Measurements from ENCODE around the gene KCNK18.

The KCNK18 gene

GRCh38 chr10:117217196-117217761 is 20.0 kb downstream of the KCNK18 start:
- H3K36me3 ChIP-seq (ENCODE audit: control insufficient read depth in 1 of 2, insufficient read depth in 2 of 2, low read length in 2 of 2), result no peaks in the 10 kb centered on the region
- no peak overlapping the region for H3K27ac ChIP-seq (ENCODE audit: low read depth, low read length)
- H3K9me3 ChIP-seq (ENCODE audit: control insufficient read depth in 1 of 2, low read length in 2 of 2), result peaks cover 1 to 2% of the 10 kb centered on the region in 2 donors
- H3K4me3 ChIP-seq (ENCODE audit: low read depth in 1 of 2, low read length in 2 of 2), result peak overlapping the region; percentile 75
- H3K9ac ChIP-seq (ENCODE audit: low read depth in 1 of 2, low read length in 2 of 2), result peak overlapping the region in 1 of 2 donors; percentile 51
- peaks cover 29 to 41% of the 10 kb centered on the region in 2 donors for H3K27me3 ChIP-seq (ENCODE audit: control insufficient read depth in 1 of 2, insufficient read depth in 2 of 2, low read length in 2 of 2)
- H3K4me1 ChIP-seq (ENCODE audit: control insufficient read depth in 1 of 2, insufficient read depth in 2 of 2, low read length in 2 of 2), result peaks cover 6 to 11% of the 10 kb centered on the region in 2 donors

DNA sequence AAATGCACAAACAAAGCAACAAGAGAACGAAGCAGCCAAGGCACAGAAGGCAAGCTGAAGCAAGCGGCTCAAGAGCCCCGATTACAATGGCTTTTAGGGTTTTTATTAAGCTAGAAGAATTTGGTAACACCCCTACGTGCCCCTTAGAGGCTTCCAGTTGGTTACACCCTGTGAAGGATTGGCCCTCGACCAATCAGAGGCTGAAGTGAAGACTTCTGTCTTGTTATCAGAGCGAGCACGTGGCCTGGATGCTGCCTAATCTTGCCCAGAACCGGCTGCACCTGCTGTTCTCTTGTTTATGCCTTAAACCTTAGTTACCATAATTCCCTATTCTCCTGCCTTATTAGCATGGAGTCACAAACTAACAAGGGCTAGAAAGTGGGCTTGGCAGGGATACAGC is 21.4 kb downstream of the KCNK18 start:
- Histone ChIP-seq H3K36me3 (ENCODE audit: control insufficient read depth in 1 of 2, insufficient read depth in 2 of 2, low read length in 2 of 2) (no peaks in the 10 kb centered on the region), H3K4me3 (ENCODE audit: low read depth in 1 of 2, low read length in 2 of 2) (no peak overlapping the region), H3K9ac (ENCODE audit: low read depth in 1 of 2, low read length in 2 of 2) (no peak overlapping the region), H3K4me1 (ENCODE audit: control insufficient read depth in 1 of 2, insufficient read depth in 2 of 2, low read length in 2 of 2) (peaks cover 6 to 11% of the 10 kb centered on the region in 2 donors), H3K27ac (ENCODE audit: low read depth, low read length) (no peak overlapping the region), H3K27me3 (ENCODE audit: control insufficient read depth in 1 of 2, insufficient read depth in 2 of 2, low read length in 2 of 2) (peaks cover 29 to 41% of the 10 kb centered on the region in 2 donors), H3K9me3 (ENCODE audit: control insufficient read depth in 1 of 2, low read length in 2 of 2) (no peaks in the 10 kb centered on the region)

GRCh38 chr10:117221156-117221711 is 23.9 kb downstream of the KCNK18 start:
- H3K9me3 ChIP-seq (ENCODE audit: control insufficient read depth in 1 of 2, low read length in 2 of 2), result no peaks in the 10 kb centered on the region
- H3K27ac ChIP-seq (ENCODE audit: low read depth, low read length), result no peak overlapping the region
- H3K36me3 ChIP-seq (ENCODE audit: control insufficient read depth in 1 of 2, insufficient read depth in 2 of 2, low read length in 2 of 2), result no peaks in the 10 kb centered on the region
- H3K4me1 ChIP-seq (ENCODE audit: control insufficient read depth in 1 of 2, insufficient read depth in 2 of 2, low read length in 2 of 2), result peaks cover 6 to 11% of the 10 kb centered on the region in 2 donors
- H3K9ac ChIP-seq (ENCODE audit: low read depth in 1 of 2, low read length in 2 of 2), result no peak overlapping the region
- peaks cover 12 to 28% of the 10 kb centered on the region in 2 donors for H3K27me3 ChIP-seq (ENCODE audit: control insufficient read depth in 1 of 2, insufficient read depth in 2 of 2, low read length in 2 of 2)
- no peak overlapping the region for H3K4me3 ChIP-seq (ENCODE audit: low read depth in 1 of 2, low read length in 2 of 2)

DNA sequence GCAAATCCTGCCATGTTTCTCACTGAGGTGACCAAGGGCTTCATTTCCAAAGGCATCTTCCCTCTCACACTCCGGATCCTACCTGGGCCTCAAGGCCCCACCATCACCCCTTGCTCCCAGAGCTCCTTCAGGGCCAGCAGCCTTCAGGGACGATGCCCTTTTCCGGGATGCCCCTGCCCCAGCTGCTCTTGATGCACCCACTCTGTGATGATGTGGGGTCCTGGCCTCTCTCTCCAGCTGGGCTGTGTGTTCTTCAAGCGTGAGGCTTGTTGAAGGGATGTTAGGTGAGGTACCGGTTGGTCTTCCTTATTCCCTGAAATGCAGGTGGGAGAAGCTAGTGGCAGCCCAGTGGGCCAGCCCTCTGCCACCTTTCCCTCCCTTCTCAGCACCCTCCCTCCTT is 25.3 kb downstream of the KCNK18 start:
- Histone ChIP-seq H3K27me3 (ENCODE audit: control insufficient read depth in 1 of 2, insufficient read depth in 2 of 2, low read length in 2 of 2) (peaks cover 7 to 20% of the 10 kb centered on the region in 2 donors), H3K4me3 (ENCODE audit: low read depth in 1 of 2, low read length in 2 of 2) (no peak overlapping the region), H3K27ac (ENCODE audit: low read depth, low read length) (no peak overlapping the region), H3K4me1 (ENCODE audit: control insufficient read depth in 1 of 2, insufficient read depth in 2 of 2, low read length in 2 of 2) (peaks cover 0 to 1% of the 10 kb centered on the region in 2 donors), H3K9ac (ENCODE audit: low read depth in 1 of 2, low read length in 2 of 2) (no peak overlapping the region), H3K36me3 (ENCODE audit: control insufficient read depth in 1 of 2, insufficient read depth in 2 of 2, low read length in 2 of 2) (no peaks in the 10 kb centered on the region), H3K9me3 (ENCODE audit: control insufficient read depth in 1 of 2, low read length in 2 of 2) (no peaks in the 10 kb centered on the region)

DNA sequence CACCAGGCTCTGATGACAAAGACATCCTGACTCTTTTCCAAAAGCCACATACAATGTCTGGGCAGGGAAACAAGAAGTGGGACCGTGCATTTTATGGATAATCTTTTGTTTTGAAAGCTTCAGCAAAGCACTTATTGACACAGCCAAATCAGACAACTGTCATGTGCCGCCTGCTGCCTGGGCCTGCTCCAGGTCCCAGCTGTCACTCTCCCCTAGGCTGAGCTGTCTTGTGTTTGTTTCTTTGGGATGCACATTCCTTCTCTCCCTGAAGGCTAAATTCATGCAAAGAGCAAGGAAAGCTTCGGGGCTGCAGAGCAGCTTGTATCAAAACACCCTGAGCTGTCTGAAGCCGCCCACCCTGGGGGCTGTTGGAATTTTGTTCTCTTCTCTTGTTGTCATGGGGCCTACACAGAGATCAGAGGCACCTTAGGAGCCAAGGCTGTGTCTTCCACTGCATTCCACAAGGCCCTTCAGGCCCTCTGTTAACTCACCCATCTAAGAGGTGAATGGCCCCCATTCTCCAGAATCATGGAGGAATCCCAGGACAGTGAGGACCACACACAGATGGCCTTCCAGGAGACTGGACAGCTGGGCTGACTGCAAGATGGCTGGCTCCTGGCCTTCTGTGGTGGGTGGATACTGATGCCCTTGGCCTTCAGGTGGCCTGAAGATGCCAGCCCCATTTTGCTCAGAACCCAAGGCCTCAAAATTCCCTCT is 25.8 kb downstream of the KCNK18 start:
- no peak overlapping the region for H3K4me3 ChIP-seq (ENCODE audit: low read depth in 1 of 2, low read length in 2 of 2)
- no peaks in the 10 kb centered on the region for H3K9me3 ChIP-seq (ENCODE audit: control insufficient read depth in 1 of 2, low read length in 2 of 2)
- H3K9ac ChIP-seq (ENCODE audit: low read depth in 1 of 2, low read length in 2 of 2), result no peak overlapping the region
- H3K27ac ChIP-seq (ENCODE audit: low read depth, low read length), result no peak overlapping the region
- no peaks in the 10 kb centered on the region for H3K36me3 ChIP-seq (ENCODE audit: control insufficient read depth in 1 of 2, insufficient read depth in 2 of 2, low read length in 2 of 2)
- no peaks in the 10 kb centered on the region for H3K4me1 ChIP-seq (ENCODE audit: control insufficient read depth in 1 of 2, insufficient read depth in 2 of 2, low read length in 2 of 2)
- H3K27me3 ChIP-seq (ENCODE audit: control insufficient read depth in 1 of 2, insufficient read depth in 2 of 2, low read length in 2 of 2), result peaks cover 2 to 21% of the 10 kb centered on the region in 2 donors

DNA sequence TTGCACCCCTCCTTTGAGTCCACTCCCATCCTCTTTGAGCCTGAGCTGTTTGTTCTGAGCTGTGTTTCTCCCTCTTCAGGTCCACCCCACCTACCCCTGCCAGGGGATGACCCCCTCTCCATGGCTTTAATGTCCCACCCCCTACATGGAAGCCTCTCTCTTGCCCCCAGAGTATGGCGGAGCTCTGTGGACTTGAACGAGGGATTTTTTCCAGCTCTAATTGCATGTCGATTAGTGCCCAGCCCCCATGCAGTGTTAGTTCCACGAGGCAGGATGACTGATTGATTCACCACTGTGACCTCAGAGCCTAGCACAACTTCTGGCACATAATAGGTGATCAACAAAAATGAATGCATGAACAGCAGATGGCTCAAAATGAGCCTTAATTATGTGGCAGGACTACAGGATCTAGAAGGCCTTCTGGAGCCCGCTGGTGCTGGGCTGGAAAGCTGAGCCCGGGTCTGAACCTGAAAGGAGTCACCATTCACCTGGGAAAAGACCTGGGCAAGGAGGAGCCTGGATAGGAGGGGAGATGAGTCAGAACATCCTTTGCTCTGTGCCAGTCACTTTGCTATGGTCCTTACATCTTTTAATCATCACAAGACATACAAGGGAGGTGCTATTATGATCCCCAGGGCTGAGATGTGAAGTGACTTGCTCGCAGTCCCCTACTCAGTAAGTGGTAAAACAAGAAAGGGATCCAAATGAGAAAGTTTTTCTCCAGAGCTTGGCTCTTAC is 26.6 kb downstream of the KCNK18 start:
- H3K4me3 ChIP-seq (ENCODE audit: low read depth in 1 of 2, low read length in 2 of 2), result no peak overlapping the region
- peaks cover 0 to 20% of the 10 kb centered on the region in 2 donors for H3K27me3 ChIP-seq (ENCODE audit: control insufficient read depth in 1 of 2, insufficient read depth in 2 of 2, low read length in 2 of 2)
- no peak overlapping the region for H3K9ac ChIP-seq (ENCODE audit: low read depth in 1 of 2, low read length in 2 of 2)
- no peaks in the 10 kb centered on the region for H3K36me3 ChIP-seq (ENCODE audit: control insufficient read depth in 1 of 2, insufficient read depth in 2 of 2, low read length in 2 of 2)
- no peaks in the 10 kb centered on the region for H3K4me1 ChIP-seq (ENCODE audit: control insufficient read depth in 1 of 2, insufficient read depth in 2 of 2, low read length in 2 of 2)
- H3K27ac ChIP-seq (ENCODE audit: low read depth, low read length), result no peak overlapping the region
- no peaks in the 10 kb centered on the region for H3K9me3 ChIP-seq (ENCODE audit: control insufficient read depth in 1 of 2, low read length in 2 of 2)

- no peak overlapping the region for H3K27ac ChIP-seq (ENCODE audit: low read depth, low read length)
- no peak overlapping the region for H3K9ac ChIP-seq (ENCODE audit: low read depth in 1 of 2, low read length in 2 of 2)
- H3K27me3 ChIP-seq (ENCODE audit: control insufficient read depth in 1 of 2, insufficient read depth in 2 of 2, low read length in 2 of 2), result peaks cover 4 to 18% of the 10 kb centered on the region in 2 donors
- H3K4me3 ChIP-seq (ENCODE audit: low read depth in 1 of 2, low read length in 2 of 2), result no peak overlapping the region
- H3K36me3 ChIP-seq (ENCODE audit: control insufficient read depth in 1 of 2, insufficient read depth in 2 of 2, low read length in 2 of 2), result no peaks in the 10 kb centered on the region
- no peaks in the 10 kb centered on the region for H3K9me3 ChIP-seq (ENCODE audit: control insufficient read depth in 1 of 2, low read length in 2 of 2)
- no peaks in the 10 kb centered on the region for H3K4me1 ChIP-seq (ENCODE audit: control insufficient read depth in 1 of 2, insufficient read depth in 2 of 2, low read length in 2 of 2)
Measured at GRCh38 chr10:117224881-117225280, 27.6 kb downstream of the KCNK18 start.

DNA sequence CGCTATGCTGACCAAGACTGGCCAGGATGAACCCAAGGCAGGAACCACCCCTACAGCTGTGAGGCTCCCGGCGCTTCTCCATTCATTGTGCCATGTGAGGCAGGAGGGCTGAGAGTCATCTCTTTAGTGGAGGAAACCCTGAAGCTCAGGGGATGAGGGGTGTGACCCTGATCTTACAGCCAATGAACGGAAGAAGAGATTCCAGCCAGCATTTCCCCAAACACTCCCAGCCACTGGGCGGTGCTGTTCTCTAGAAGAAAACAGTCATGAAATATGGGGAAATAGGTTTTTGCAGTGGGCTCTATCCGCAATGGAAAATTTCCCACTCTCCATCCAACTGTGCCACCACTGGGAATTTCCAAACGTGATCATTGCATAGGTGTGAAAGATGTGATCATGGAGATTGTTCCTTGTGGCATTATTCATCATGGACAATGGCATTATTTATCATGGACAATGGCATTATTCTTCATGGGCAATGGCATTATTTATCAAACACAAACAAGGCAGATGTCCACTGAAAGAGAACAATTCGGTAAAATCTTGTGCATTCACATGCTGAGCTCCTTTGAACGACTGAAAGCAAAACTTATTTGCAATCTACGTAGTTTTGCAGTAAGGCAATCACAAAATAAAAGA is 29.6 kb downstream of the KCNK18 start:
- Histone ChIP-seq H3K9ac (ENCODE audit: low read depth in 1 of 2, low read length in 2 of 2) (no peak overlapping the region), H3K36me3 (ENCODE audit: control insufficient read depth in 1 of 2, insufficient read depth in 2 of 2, low read length in 2 of 2) (no peaks in the 10 kb centered on the region), H3K9me3 (ENCODE audit: control insufficient read depth in 1 of 2, low read length in 2 of 2) (no peaks in the 10 kb centered on the region), H3K27ac (ENCODE audit: low read depth, low read length) (no peak overlapping the region), H3K27me3 (ENCODE audit: control insufficient read depth in 1 of 2, insufficient read depth in 2 of 2, low read length in 2 of 2) (peaks cover 15 to 16% of the 10 kb centered on the region in 2 donors), H3K4me3 (ENCODE audit: low read depth in 1 of 2, low read length in 2 of 2) (no peak overlapping the region), H3K4me1 (ENCODE audit: control insufficient read depth in 1 of 2, insufficient read depth in 2 of 2, low read length in 2 of 2) (no peaks in the 10 kb centered on the region)

- Histone ChIP-seq H3K27me3 (ENCODE audit: control insufficient read depth in 1 of 2, insufficient read depth in 2 of 2, low read length in 2 of 2) (peaks cover 15 to 20% of the 10 kb centered on the region in 2 donors), H3K4me3 (ENCODE audit: low read depth in 1 of 2, low read length in 2 of 2) (no peak overlapping the region), H3K36me3 (ENCODE audit: control insufficient read depth in 1 of 2, insufficient read depth in 2 of 2, low read length in 2 of 2) (no peaks in the 10 kb centered on the region), H3K9ac (ENCODE audit: low read depth in 1 of 2, low read length in 2 of 2) (no peak overlapping the region), H3K9me3 (ENCODE audit: control insufficient read depth in 1 of 2, low read length in 2 of 2) (no peaks in the 10 kb centered on the region), H3K4me1 (ENCODE audit: control insufficient read depth in 1 of 2, insufficient read depth in 2 of 2, low read length in 2 of 2) (no peaks in the 10 kb centered on the region), H3K27ac (ENCODE audit: low read depth, low read length) (no peak overlapping the region)
Measured at GRCh38 chr10:117228210-117228609, 30.9 kb downstream of the KCNK18 start.

All from duodenal mucosa (tissue), 2 donors.